D721Med (cell line): ENCODE measurements around the gene NCK1.
"Not testable (repeated sequence)": the region's sequence is repeated elsewhere in the genome, so short reads cannot be mapped to it uniquely, and the experiment has no call there.

ENCODE experiments used
- DNase-seq: peaks from one replicate; pipeline ENCODE4 v3.0.0; 2011; ENCODE audit warnings: low spot score; ENCODE audit not compliant: insufficient read length
- FAIRE-seq: peaks from 2 replicates; lab custom pipeline; 2011; peaks lifted over from hg19 to GRCh38; lab: Jason Lieb, UNC
- CTCF ChIP-seq: IDR thresholded peaks from 2 replicates; pipeline ENCODE4 v1.5.1; 2012; ENCODE audit warnings: mild to moderate bottlenecking, control low read depth; ENCODE audit not compliant: insufficient read depth; ENCODE audit errors: missing control alignments

NCK1 gene

GRCh38 chr3:136962927-136963326, 100.9 kb downstream of the NCK1 start:
- FAIRE-seq (no peak), DNase-seq (no peak)
- no peak for TF ChIP-seq CTCF

- DNase-seq, FAIRE-seq: not testable (repeated sequence)
Observed at GRCh38 chr3:136969539-136969938, 107.5 kb downstream of the NCK1 start.

GRCh38 chr3:136973352-136973751, 111.3 kb downstream of the NCK1 start:
- DNase-seq: no peak
- TF ChIP-seq CTCF: no peak
- no peak for FAIRE-seq

- FAIRE-seq: no peak
- DNase-seq: no peak
Observed at GRCh38 chr3:136974670-136975069, 112.7 kb downstream of the NCK1 start.

GRCh38 chr3:136979204-136979603, 117.2 kb downstream of the NCK1 start:
- FAIRE-seq (no peak), DNase-seq (no peak)
- no peak for TF ChIP-seq CTCF

More at GRCh38 chr3:136974670-136975069, 112.7 kb downstream of the NCK1 start:
- no peak for TF ChIP-seq CTCF

GRCh38 chr3:136979684-136980083, 117.7 kb downstream of the NCK1 start:
- no peak for DNase-seq
- no peak for TF ChIP-seq CTCF
- no peak for FAIRE-seq

GRCh38 chr3:136982033-136982432, 120.0 kb downstream of the NCK1 start:
- no peak for FAIRE-seq
- no peak for TF ChIP-seq CTCF
- no peak for DNase-seq
